GM12878 (cell line): Measurements from ENCODE around the gene ARHGEF33. TPM values are rescaled to one million over a fixed set of nuclear protein-coding genes. Genes with fewer than 3 reads are reported as not detected.

Experiments used
- ATAC-seq: fragments of 200-7000 bp; cut with Tn5 transposase; 3 replicates; pipeline ENCODE4 v1.9.1; 2020; ENCODE audit warnings: mild to moderate bottlenecking, moderate library complexity
- BruUV-seq: library from RNA; stranded (reverse); fragments of 400-500 nt; replicated peaks from 2 replicates; lab custom pipeline; 2021; lab: Mats Ljungman, UMichigan
- CTCF ChIA-PET: fragments of 300-600 bp; sonication (Branson Sonifier 250); formaldehyde crosslinking; extraction: SDS; loops from one replicate; lab custom pipeline; 2021; ENCODE audit warnings: inconsistent platforms; lab: Yijun Ruan, JAX
- POLR2A ChIA-PET: fragments of 350-600 bp; formaldehyde crosslinking; extraction: SDS; loops from one replicate; lab custom pipeline; 2021; ENCODE audit warnings: inconsistent platforms; lab: Charles Lee
- RAD21 ChIA-PET: fragments of 300-600 bp; sonication (Branson Sonifier 250); formaldehyde crosslinking; loops from one replicate; lab custom pipeline; 2023; ENCODE audit warnings: antibody characterized with exemption; ENCODE audit not compliant: unreplicated experiment; lab: Charles Lee
- SMC1A ChIA-PET: fragments of 300-600 bp; sonication (Branson Sonifier 250); formaldehyde crosslinking; loops from one replicate; lab custom pipeline; 2023; ENCODE audit not compliant: unreplicated experiment, uncharacterized antibody; lab: Charles Lee
- DNase-seq: peaks from one replicate; pipeline ENCODE4 v3.0.0-alpha.2; 2011; ENCODE audit warnings: low read depth, low spot score
- FAIRE-seq: peaks from 3 replicates; lab custom pipeline; 2011; peaks lifted over from hg19 to GRCh38; lab: Jason Lieb, UNC
- H2AFZ ChIP-seq: 2 replicates; pipeline ENCODE4 v1.6.0; 2011; ENCODE audit warnings: low read depth, low read length, control low read depth; ENCODE audit not compliant: control insufficient read depth
- H3K27ac ChIP-seq: 2 replicates; pipeline ENCODE4 v1.5.1; 2011; ENCODE audit warnings: control low read depth; ENCODE audit not compliant: control insufficient read depth, insufficient read depth
- H3K27me3 ChIP-seq, 2 experiments: replicated peaks in 1 of 2; 2 replicates each; pipeline versions ENCODE4 v1.6.0 to v1.6.1; 2011; ENCODE audit warnings: low read length in 1 of 2; ENCODE audit not compliant: control insufficient read depth in 2 of 2, insufficient read depth in 2 of 2
- H3K36me3 ChIP-seq, 2 experiments: 2 replicates each; pipeline ENCODE4 v1.5.1; 2011; ENCODE audit warnings: low read length in 1 of 2; ENCODE audit not compliant: control insufficient read depth in 2 of 2, insufficient read depth in 2 of 2
- H3K4me1 ChIP-seq: 2 replicates; pipeline ENCODE4 v1.6.1; 2011; ENCODE audit warnings: mild to moderate bottlenecking, low read length, moderate library complexity, mixed read lengths; ENCODE audit not compliant: control insufficient read depth, insufficient read depth
- H3K4me2 ChIP-seq: 2 replicates; pipeline ENCODE4 v1.6.0; 2011; ENCODE audit warnings: control low read depth; ENCODE audit not compliant: control insufficient read depth, insufficient read depth
- H3K4me3 ChIP-seq: fragments of 200-600 bp; sonication (generic); 2 replicates; pipeline ENCODE4 v1.5.1; 2016
- H3K79me2 ChIP-seq: 2 replicates; pipeline ENCODE4 v1.6.0; 2011; ENCODE audit warnings: low read length; ENCODE audit not compliant: control insufficient read depth, insufficient read depth
- H3K9ac ChIP-seq: 2 replicates; pipeline ENCODE4 v1.8.0; 2011; ENCODE audit warnings: low read length, control low read depth, mixed read lengths; ENCODE audit not compliant: control insufficient read depth, insufficient read depth
- H3K9me3 ChIP-seq: replicated peaks from 3 replicates; pipeline ENCODE4 v1.5.1; 2011; ENCODE audit warnings: mild to moderate bottlenecking, low read length; ENCODE audit not compliant: control insufficient read depth, insufficient read depth
- H4K20me1 ChIP-seq: 2 replicates; pipeline ENCODE4 v1.6.0; 2011; ENCODE audit not compliant: control insufficient read depth, insufficient read depth
- BCL11A ChIP-seq: IDR thresholded peaks from 2 replicates; pipeline ENCODE4 v1.6.1; 2011; ENCODE audit warnings: low read depth, low read length
- EZH2 ChIP-seq: IDR thresholded peaks from 2 replicates; pipeline ENCODE4 v1.6.1; 2012; ENCODE audit warnings: low read depth, mild to moderate bottlenecking, control low read depth, inconsistent platforms, low read length, borderline replicate concordance; ENCODE audit not compliant: control insufficient read depth
- FOXM1 ChIP-seq: IDR thresholded peaks from 2 replicates; pipeline ENCODE4 v1.6.1; 2012; ENCODE audit warnings: low read depth, mild to moderate bottlenecking, inconsistent platforms, low read length, moderate library complexity
- GATAD2B ChIP-seq: fragments of 450-650 bp; conservative IDR thresholded peaks from 2 replicates; pipeline ENCODE4 v1.6.1; 2017; ENCODE audit warnings: low read depth, mild to moderate bottlenecking, moderate library complexity
- KLF5 ChIP-seq: fragments of 450-650 bp; IDR thresholded peaks from 2 replicates; pipeline ENCODE4 v1.6.1; 2014; ENCODE audit warnings: mild to moderate bottlenecking; ENCODE audit not compliant: partially characterized antibody
- PAX8 ChIP-seq: fragments of 450-650 bp; IDR thresholded peaks from 2 replicates; pipeline ENCODE4 v1.6.1; 2017; ENCODE audit warnings: mild to moderate bottlenecking, moderate library complexity
- PML ChIP-seq: IDR thresholded peaks from 2 replicates; pipeline ENCODE4 v1.6.1; 2012; ENCODE audit warnings: low read length, inconsistent platforms
- SP1 ChIP-seq: IDR thresholded peaks from one replicate; pipeline ENCODE4 v1.6.1; 2011; ENCODE audit warnings: low read depth, low read length
- TCF3 ChIP-seq: IDR thresholded peaks from 2 replicates; pipeline ENCODE4 v1.6.1; 2012; ENCODE audit warnings: low read depth, mild to moderate bottlenecking, low read length, borderline replicate concordance; ENCODE audit not compliant: insufficient read depth
- YY1 ChIP-seq: IDR thresholded peaks from 2 replicates; pipeline ENCODE4 v1.6.1; 2011; ENCODE audit warnings: low read depth, mild to moderate bottlenecking, low read length
- ZBED1 ChIP-seq: IDR thresholded peaks from 2 replicates; pipeline ENCODE4 v1.6.1; 2016; ENCODE audit warnings: borderline replicate concordance
- ZZZ3 ChIP-seq: IDR thresholded peaks from 2 replicates; pipeline ENCODE4 v1.6.1; 2011; ENCODE audit warnings: low read depth; ENCODE audit not compliant: control insufficient read depth, insufficient read length
- WGBS: methylation state at CpG from one replicate; pipeline ENCODE4 v1.1.6; 2016; ENCODE audit warnings: low lambda C conversion rate; ENCODE audit not compliant: insufficient replicate concordance, insufficient coverage; ENCODE audit errors: missing lambda C conversion rate; 5-methylcytosine and 5-hydroxymethylcytosine counted together
- in situ Hi-C: fragments of 300-500 bp; cut with MboI; formaldehyde crosslinking; loops from 9 replicates; pipeline ENCODE4 v1.14.3; 2018; ENCODE audit warnings: mixed read lengths
- intact Hi-C: fragments of 100-400 bp; cut with micrococcal nuclease; formaldehyde crosslinking; loops from one replicate; pipeline ENCODE4 v1.14.2; 2022; ENCODE audit not compliant: unreplicated experiment
- polyA plus RNA-seq, 11 experiments: library from polyadenylated mRNA; depleted of rRNA in 4 of 11; unstranded in 6 of 11; stranded (reverse) in 5 of 11; fragments of >200 nt; fragmentation: Nextera tagmentation in 4 of 11; fragmentation: Illumina TruSeq in 1 of 11; extraction: Ambion mirVana in 4 of 11; extraction: Trizol in 1 of 11; gene quantifications; 1 replicate in 1 of 11; 2 replicates in 10 of 11; pipeline versions ENCODE4 v1.2.1 to v1.2.3, GENCODE V29; 2011 to 2016; ENCODE audit warnings: inconsistent platforms in 2 of 11, missing spikeins in 2 of 11, low read depth in 1 of 11
- total RNA-seq, 4 experiments: library from RNA; depleted of rRNA in 3 of 4; stranded (reverse); fragments of >200 nt in 3 of 4; fragmentation: Illumina TruSeq in 1 of 4; extraction: Trizol in 1 of 4; gene quantifications; 2 replicates each; pipeline versions ENCODE4 v1.2.1 to v1.2.3, GENCODE V29; 2013 to 2021
- TF ChIP-seq, protein P1 (sequence below): fragments of 450-650 bp; conservative IDR thresholded peaks from 2 replicates; pipeline ENCODE4 v1.6.1; 2017; ENCODE audit warnings: mild to moderate bottlenecking, moderate library complexity
- TF ChIP-seq, protein P2 (sequence below): IDR thresholded peaks from 2 replicates; pipeline ENCODE4 v1.6.1; 2012; ENCODE audit warnings: low read depth, low read length, improper control_type of control experiment
- TF ChIP-seq, protein P3 (sequence below): fragments of 450-650 bp; IDR thresholded peaks from 2 replicates; pipeline ENCODE4 v1.6.1; 2016; ENCODE audit warnings: mild to moderate bottlenecking
- TF ChIP-seq, protein P4 (sequence below): IDR thresholded peaks from 2 replicates; pipeline ENCODE4 v1.6.1; 2011; ENCODE audit warnings: low read depth, low read length, improper control_type of control experiment, borderline replicate concordance
- TF ChIP-seq, protein P5 (sequence below): IDR thresholded peaks from 2 replicates; pipeline ENCODE4 v1.6.1; 2012; ENCODE audit warnings: low read depth, low read length, improper control_type of control experiment
- TF ChIP-seq, protein P6 (sequence below): IDR thresholded peaks from 2 replicates; pipeline ENCODE4 v1.6.1; 2011; ENCODE audit warnings: mild to moderate bottlenecking, low read depth, low read length, moderate library complexity; ENCODE audit not compliant: insufficient replicate concordance

The ARHGEF33 gene
- total and polyA plus RNA-seq, 10 of the 15 experiments (the other 5 are each of a cell fraction or from before 2014, with no cell fraction given) = 0.01 to 0.08 (median 0.05) TPM; not detected in 4

DNA sequence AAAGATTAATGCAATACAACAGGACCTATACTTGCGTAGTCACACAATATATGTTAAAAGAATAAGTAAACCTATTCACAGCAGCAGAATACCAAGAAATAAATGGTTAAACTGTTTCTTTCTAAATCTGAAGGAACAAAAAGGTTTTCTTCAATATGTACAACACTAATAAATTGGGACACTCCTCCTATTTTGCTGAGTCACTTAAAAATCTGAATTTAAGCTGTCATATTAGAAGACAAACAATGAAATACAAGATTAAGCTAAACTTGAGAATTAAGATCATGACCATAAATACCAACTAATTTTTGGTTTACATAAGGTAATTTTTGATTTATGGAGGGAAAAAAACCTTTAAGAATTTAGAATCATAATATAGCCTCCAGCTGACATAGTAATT lies 92.8 kb downstream of the ARHGEF33 start:
- BruUV-seq = no TSS peak
- no peaks in the 10 kb centered on the region for H3K27me3 ChIP-seq
- H3K27ac ChIP-seq = no peak overlapping the region
- no peak overlapping the region for H3K4me3 ChIP-seq
- SMC1A ChIA-PET = no interaction called here
- WGBS = 100% methylated on average over 1 of the region's 1 CpG
- no peak for ATAC-seq
- no peak overlapping the region for H3K4me2 ChIP-seq
- no peaks in the 10 kb centered on the region for H4K20me1 ChIP-seq
- TF ChIP-seq PAX8 (no peak), SP1 (no peak), TCF3 (no peak), FOXM1 (no peak), PML (no peak), ZBED1 (no peak), KLF5 (no peak), ZZZ3 (no peak), GATAD2B (no peak), YY1 (no peak), EZH2 (no peak), BCL11A (no peak)
- TF ChIP-seq, protein P1, sequence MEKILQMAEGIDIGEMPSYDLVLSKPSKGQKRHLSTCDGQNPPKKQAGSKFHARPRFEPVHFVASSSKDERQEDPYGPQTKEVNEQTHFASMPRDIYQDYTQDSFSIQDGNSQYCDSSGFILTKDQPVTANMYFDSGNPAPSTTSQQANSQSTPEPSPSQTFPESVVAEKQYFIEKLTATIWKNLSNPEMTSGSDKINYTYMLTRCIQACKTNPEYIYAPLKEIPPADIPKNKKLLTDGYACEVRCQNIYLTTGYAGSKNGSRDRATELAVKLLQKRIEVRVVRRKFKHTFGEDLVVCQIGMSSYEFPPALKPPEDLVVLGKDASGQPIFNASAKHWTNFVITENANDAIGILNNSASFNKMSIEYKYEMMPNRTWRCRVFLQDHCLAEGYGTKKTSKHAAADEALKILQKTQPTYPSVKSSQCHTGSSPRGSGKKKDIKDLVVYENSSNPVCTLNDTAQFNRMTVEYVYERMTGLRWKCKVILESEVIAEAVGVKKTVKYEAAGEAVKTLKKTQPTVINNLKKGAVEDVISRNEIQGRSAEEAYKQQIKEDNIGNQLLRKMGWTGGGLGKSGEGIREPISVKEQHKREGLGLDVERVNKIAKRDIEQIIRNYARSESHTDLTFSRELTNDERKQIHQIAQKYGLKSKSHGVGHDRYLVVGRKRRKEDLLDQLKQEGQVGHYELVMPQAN = no peak
- TF ChIP-seq, protein P2, sequence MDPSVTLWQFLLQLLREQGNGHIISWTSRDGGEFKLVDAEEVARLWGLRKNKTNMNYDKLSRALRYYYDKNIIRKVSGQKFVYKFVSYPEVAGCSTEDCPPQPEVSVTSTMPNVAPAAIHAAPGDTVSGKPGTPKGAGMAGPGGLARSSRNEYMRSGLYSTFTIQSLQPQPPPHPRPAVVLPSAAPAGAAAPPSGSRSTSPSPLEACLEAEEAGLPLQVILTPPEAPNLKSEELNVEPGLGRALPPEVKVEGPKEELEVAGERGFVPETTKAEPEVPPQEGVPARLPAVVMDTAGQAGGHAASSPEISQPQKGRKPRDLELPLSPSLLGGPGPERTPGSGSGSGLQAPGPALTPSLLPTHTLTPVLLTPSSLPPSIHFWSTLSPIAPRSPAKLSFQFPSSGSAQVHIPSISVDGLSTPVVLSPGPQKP = no peak
- TF ChIP-seq, protein P3, sequence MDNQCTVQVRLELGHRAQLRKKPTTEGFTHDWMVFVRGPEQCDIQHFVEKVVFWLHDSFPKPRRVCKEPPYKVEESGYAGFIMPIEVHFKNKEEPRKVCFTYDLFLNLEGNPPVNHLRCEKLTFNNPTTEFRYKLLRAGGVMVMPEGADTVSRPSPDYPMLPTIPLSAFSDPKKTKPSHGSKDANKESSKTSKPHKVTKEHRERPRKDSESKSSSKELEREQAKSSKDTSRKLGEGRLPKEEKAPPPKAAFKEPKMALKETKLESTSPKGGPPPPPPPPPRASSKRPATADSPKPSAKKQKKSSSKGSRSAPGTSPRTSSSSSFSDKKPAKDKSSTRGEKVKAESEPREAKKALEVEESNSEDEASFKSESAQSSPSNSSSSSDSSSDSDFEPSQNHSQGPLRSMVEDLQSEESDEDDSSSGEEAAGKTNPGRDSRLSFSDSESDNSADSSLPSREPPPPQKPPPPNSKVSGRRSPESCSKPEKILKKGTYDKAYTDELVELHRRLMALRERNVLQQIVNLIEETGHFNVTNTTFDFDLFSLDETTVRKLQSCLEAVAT = no peak
- TF ChIP-seq, protein P4, sequence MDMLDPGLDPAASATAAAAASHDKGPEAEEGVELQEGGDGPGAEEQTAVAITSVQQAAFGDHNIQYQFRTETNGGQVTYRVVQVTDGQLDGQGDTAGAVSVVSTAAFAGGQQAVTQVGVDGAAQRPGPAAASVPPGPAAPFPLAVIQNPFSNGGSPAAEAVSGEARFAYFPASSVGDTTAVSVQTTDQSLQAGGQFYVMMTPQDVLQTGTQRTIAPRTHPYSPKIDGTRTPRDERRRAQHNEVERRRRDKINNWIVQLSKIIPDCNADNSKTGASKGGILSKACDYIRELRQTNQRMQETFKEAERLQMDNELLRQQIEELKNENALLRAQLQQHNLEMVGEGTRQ = no peak
- TF ChIP-seq, protein P5, sequence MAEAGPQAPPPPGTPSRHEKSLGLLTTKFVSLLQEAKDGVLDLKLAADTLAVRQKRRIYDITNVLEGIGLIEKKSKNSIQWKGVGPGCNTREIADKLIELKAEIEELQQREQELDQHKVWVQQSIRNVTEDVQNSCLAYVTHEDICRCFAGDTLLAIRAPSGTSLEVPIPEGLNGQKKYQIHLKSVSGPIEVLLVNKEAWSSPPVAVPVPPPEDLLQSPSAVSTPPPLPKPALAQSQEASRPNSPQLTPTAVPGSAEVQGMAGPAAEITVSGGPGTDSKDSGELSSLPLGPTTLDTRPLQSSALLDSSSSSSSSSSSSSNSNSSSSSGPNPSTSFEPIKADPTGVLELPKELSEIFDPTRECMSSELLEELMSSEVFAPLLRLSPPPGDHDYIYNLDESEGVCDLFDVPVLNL = no peak
- TF ChIP-seq, protein P6, sequence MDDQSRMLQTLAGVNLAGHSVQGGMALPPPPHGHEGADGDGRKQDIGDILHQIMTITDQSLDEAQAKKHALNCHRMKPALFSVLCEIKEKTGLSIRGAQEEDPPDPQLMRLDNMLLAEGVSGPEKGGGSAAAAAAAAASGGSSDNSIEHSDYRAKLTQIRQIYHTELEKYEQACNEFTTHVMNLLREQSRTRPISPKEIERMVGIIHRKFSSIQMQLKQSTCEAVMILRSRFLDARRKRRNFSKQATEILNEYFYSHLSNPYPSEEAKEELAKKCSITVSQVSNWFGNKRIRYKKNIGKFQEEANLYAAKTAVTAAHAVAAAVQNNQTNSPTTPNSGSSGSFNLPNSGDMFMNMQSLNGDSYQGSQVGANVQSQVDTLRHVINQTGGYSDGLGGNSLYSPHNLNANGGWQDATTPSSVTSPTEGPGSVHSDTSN = no peak
- H3K9ac ChIP-seq = no peak overlapping the region
- RAD21 ChIA-PET = no interaction called here
- intact Hi-C loops = no loop called here
- H3K36me3 ChIP-seq = no peaks in the 10 kb centered on the region
- POLR2A ChIA-PET = no interaction called here
- no peaks in the 10 kb centered on the region for H3K4me1 ChIP-seq
- no peaks in the 10 kb centered on the region for H3K79me2 ChIP-seq
- DNase-seq = no peak
- no peak overlapping the region for H2AFZ ChIP-seq
- H3K9me3 ChIP-seq = no peaks in the 10 kb centered on the region
- FAIRE-seq = no peak
- in situ Hi-C loops = no loop called here
- CTCF ChIA-PET = no interaction called here
